Right lobe of liver (tissue), 6 donors: ENCODE data around the gene TIMM8A. TPM values are rescaled to one million over a fixed set of nuclear protein-coding genes. Genes with fewer than 3 reads are reported as not detected.
A peak's percentile ranks its signal among the peaks of the same experiment; 100 is the strongest.
"Not testable (repeated sequence)": the region's sequence is repeated elsewhere in the genome, so short reads cannot be mapped to it uniquely, and the experiment has no call there.

Experiments
- ATAC-seq, 4 donors: fragments of 200-7000 bp; cut with Tn5 transposase; one replicate each; pipeline ENCODE4 v1.9.1; 2020; ENCODE audit warnings: mild to moderate bottlenecking in 4 of 4, moderate library complexity in 4 of 4
- DNase-seq, 3 donors: peaks; one replicate each; pipeline ENCODE4 v3.0.0-alpha.2; 2020
- H3K27ac ChIP-seq, 3 donors: fragments of 200-600 bp; one replicate each; pipeline ENCODE4 v1.8.0; 2022
- H3K27me3 ChIP-seq, 2 donors: fragments of 200-600 bp; one replicate each; pipeline ENCODE4 v1.8.0; 2022
- H3K36me3 ChIP-seq, 4 donors: fragments of 200-600 bp; sonication (generic) in 1 of 4; one replicate each; pipeline versions ENCODE4 v1.5.1 to v1.8.0; 2017 to 2022; ENCODE audit warnings: control low read depth in 1 of 4
- H3K4me1 ChIP-seq, 4 donors: fragments of 200-600 bp; sonication (generic) in 1 of 4; one replicate each; pipeline versions ENCODE4 v1.5.1 to v1.8.0; 2017 to 2022; ENCODE audit warnings: control low read depth in 1 of 4
- H3K4me3 ChIP-seq, 3 donors: fragments of 200-600 bp; one replicate each; pipeline ENCODE4 v1.8.0; 2022
- H3K9me3 ChIP-seq, 4 donors: fragments of 200-600 bp; sonication (generic) in 1 of 4; one replicate each; pipeline versions ENCODE4 v1.5.1 to v1.8.0; 2017 to 2022; ENCODE audit warnings: control low read depth in 1 of 4
- CTCF ChIP-seq, 4 donors: fragments of 200-600 bp in 3 of 4; fragments of 450-650 bp in 1 of 4; IDR thresholded peaks; one replicate each; pipeline versions ENCODE4 v1.5.1 to v1.8.0; 2016 to 2022; ENCODE audit warnings: antibody characterized with exemption in 4 of 4, mild to moderate bottlenecking in 2 of 4
- POLR2A ChIP-seq: fragments of 450-650 bp; IDR thresholded peaks from one replicate; pipeline ENCODE4 v1.6.1; 2017; ENCODE audit warnings: antibody characterized with exemption, mild to moderate bottlenecking
- WGBS: methylation state at CpG from one replicate; pipeline ENCODE4 v1.1.6; 2018; ENCODE audit warnings: low coverage, low lambda C conversion rate; ENCODE audit not compliant: insufficient coverage; ENCODE audit errors: missing lambda C conversion rate; 5-methylcytosine and 5-hydroxymethylcytosine counted together
- intact Hi-C, 2 donors: fragments of 100-400 bp; cut with DNase I; formaldehyde crosslinking; loops; one replicate each; pipeline versions ENCODE4 v1.11.2 to v1.14.1; 2022
- small RNA-seq, 2 experiments: library from RNA; depleted of rRNA; stranded (forward); fragments of <200 nt; gene quantifications; one replicate each; pipeline ENCODE3, GENCODE V24; 2016
- total RNA-seq, 6 experiments: library from RNA; depleted of rRNA in 2 of 6; stranded (reverse); fragments of >200 nt in 2 of 6; fragmentation: NEBNext Ultra II Directional in 3 of 6; extraction: Animal tissue kit (Norgen Biotek cat#: 25700) in 3 of 6; gene quantifications; one replicate each; pipeline versions ENCODE4 v1.1.0 to v1.2.4, GENCODE V29; 2016 to 2023
- donor health status: DM: no; HTN: yes; CAD: no.
- donor health status: DM: no; HTN: no; CAD: no.
- donor health status: DM: no; HTN: no; CAD: no.
- donor health status: DM: no; HTN: yes; CAD: no.
- donor health status: DM: no; HTN: yes; CAD: no.

Gene TIMM8A
- total RNA-seq, 6 experiments from 2014 or later, result 8.6 to 23.9 (median 15.7) TPM

DNA sequence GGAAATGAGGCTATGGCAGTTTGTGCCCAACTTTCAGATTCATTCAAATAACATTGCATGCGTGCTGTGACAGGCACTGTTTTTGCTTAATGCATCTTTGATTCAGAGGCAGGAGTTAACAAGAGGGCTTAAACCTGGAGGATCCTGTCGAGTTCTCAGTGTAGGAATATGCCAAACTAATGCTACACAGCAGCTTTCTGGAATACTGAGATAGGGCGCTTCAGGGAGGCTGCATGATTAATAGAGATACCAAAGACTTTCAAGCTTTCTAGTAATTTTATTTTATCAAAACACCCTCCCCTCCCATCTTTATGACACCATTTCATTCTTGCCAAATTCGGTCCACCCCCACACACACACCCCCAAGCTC, 636 bp upstream of the TIMM8A start:
- peak overlapping the region; percentile 60 to 73 (median 71) for H3K4me3 ChIP-seq
- H3K27me3 ChIP-seq, result no peaks in the 10 kb centered on the region
- no peak for DNase-seq
- no peak overlapping the region for H3K27ac ChIP-seq
- peaks cover 0 to 7% (median under 1%) of the 10 kb centered on the region in 4 donors for H3K36me3 ChIP-seq
- ATAC-seq, result no peak
- no peaks in the 10 kb centered on the region for H3K4me1 ChIP-seq
- intact Hi-C loops, result no loop called here
- H3K9me3 ChIP-seq, result no peaks in the 10 kb centered on the region
- no peak for TF ChIP-seq CTCF (IDR thresholded peaks at IDR 0.05)
- no peak for TF ChIP-seq POLR2A
- 37% methylated on average over 3 of the region's 4 CpGs for WGBS

DNA sequence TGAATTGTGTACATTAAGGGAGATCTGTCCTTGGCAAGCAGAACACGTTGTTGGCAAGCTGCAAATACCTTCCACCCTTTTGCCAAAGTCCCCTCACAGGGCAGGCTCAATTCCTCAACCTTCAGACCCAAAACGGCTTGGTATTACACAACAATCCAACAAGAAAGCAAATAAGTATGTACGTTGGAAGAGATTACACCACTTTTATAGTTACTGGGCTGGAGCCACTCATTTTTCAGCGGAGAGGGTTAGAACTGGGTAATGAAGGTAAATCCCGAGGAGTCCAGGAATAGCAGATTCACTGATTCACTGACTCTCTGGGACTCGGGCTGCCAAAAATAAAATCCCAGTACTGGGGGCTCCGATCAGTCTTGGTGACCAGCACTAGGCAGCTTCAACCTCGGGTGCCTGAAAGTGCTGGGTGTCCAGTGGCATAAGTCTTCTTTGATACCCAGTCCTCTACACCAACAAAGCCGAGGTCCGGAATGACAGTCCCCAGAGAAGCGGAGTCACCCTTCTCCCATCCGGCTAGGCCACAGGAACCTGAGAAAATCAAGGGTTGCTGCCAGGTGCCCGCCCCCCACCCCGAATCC, 587 bp downstream of the TIMM8A start:
- no peaks in the 10 kb centered on the region for H3K27me3 ChIP-seq
- H3K9me3 ChIP-seq, result no peaks in the 10 kb centered on the region
- H3K27ac ChIP-seq, result peak overlapping the region in 2 of 3 donors; percentile 53 to 81
- intact Hi-C loops, result no loop called here
- peak in 1 of 3 donors; percentile 38 for DNase-seq
- no peak for TF ChIP-seq POLR2A
- WGBS, result 18% methylated on average over 9 of the region's 14 CpGs
- peaks cover 0 to 7% (median 2%) of the 10 kb centered on the region in 4 donors for H3K36me3 ChIP-seq
- ATAC-seq, result peak; percentile 34 to 78 (median 48)
- no peaks in the 10 kb centered on the region for H3K4me1 ChIP-seq
- peak overlapping the region; percentile 60 to 73 (median 71) for H3K4me3 ChIP-seq

DNA sequence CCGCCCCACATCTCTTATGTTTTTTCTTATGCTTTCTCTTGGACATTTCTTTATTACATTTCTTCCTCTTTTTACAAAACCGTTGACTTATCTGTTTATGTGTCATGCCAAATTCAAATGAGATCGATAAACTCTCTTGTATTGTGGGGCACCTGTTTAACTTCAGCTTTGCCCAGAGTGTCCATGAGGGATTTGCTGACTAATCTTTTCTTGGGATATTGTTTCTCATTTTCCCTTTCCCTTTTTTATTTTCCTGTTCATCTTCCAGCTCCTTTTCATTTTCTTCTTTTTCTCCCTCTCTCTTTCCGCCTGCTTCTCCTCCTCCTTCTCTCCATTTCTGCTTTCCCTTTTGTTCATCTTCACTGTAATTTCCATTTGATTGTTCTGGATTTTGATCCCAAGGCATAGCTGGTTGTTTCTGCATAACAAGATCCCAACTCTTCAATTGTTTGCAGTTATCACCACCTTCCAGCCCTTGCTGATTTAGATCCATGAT, 10.7 kb downstream of the TIMM8A start:
- Histone ChIP-seq H3K9me3 (no peaks in the 10 kb centered on the region), H3K4me1 (no peaks in the 10 kb centered on the region), H3K27me3 (no peaks in the 10 kb centered on the region), H3K27ac (no peak overlapping the region), H3K4me3 (no peak overlapping the region), H3K36me3 (no peaks in the 10 kb centered on the region)
- DNase-seq (no peak), ATAC-seq (no peak)
- TF ChIP-seq POLR2A, result no peak
- TF ChIP-seq CTCF (IDR thresholded peaks at IDR 0.05), result no peak
- intact Hi-C loops, result no loop called here
- 73% methylated on average over 4 of the region's 4 CpGs for WGBS

DNA sequence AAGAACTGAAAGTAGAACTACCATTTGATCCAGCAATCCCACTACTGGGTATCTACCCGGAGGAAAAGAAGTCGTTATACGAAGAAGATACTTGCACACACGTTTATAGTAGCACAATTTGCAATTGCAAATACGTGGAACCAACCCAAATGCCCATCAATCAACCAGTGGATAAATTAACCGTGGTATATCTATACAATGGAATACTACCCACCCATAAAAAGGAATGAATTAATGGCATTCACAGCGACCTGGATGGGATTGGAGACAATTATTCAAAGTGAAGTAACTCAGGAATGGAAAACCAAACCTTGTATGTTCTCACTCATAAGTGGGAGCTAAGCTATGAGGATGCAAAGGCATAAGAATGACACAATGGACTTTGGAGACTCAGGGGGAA, 14.2 kb downstream of the TIMM8A start:
- ATAC-seq, H3K9me3 ChIP-seq, H3K27ac ChIP-seq, DNase-seq, intact Hi-C loops, H3K4me3 ChIP-seq, H3K27me3 ChIP-seq, H3K4me1 ChIP-seq, H3K36me3 ChIP-seq: not testable (repeated sequence)
- WGBS, result 65% methylated on average over 7 of the region's 7 CpGs

DNA sequence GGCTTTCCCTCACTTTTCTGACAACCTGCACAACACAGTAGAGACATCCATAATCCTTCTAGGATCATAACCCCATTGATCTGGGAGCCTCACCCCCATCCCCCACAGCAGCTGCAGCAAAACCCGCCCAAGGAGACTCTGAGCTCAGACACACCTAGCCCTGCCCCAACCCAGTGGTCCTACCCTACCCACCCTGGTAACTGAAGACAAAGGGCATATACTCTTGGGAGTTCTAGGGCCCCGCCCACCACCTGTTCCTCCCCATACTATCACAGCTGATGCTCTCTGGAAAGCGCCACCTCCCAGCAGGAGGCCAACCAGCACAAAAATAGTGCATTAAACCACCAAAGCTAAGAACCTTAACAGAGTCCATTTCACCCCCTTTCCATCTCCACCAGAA, 21.9 kb downstream of the TIMM8A start:
- H3K27me3 ChIP-seq, intact Hi-C loops, H3K4me1 ChIP-seq, DNase-seq, ATAC-seq, H3K27ac ChIP-seq, H3K36me3 ChIP-seq, H3K9me3 ChIP-seq, H3K4me3 ChIP-seq: not testable (repeated sequence)
- WGBS, result no CpG with 5 or more reads among the region's 3 CpGs

DNA sequence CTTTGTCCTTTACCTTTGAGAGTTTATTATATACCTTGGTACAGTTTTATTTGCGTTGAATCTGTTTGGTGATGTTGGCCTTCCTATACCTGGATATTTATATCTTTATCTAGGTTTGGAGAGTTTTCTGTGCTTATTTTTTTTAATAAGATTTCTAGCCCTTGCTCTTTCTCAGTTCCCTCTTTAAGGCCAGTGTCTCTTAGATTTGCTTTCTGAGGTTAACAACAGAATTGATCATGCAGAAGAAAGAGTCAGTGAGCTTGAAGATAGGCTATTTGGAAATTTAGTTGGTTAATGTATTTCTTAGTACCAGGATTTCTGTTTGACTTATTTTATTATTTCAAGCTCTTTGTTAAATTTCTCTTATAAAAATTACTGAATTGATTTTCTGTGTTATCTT, 44.8 kb downstream of the TIMM8A start:
- TF ChIP-seq CTCF (IDR thresholded peaks at IDR 0.05) (no peak), POLR2A (no peak)
- ATAC-seq (no peak), DNase-seq (no peak)
- 64% methylated on average over 1 of the region's 1 CpG for WGBS
- H3K27me3 ChIP-seq, result no peaks in the 10 kb centered on the region
- no peaks in the 10 kb centered on the region for H3K36me3 ChIP-seq
- no peak overlapping the region for H3K4me3 ChIP-seq
- no peaks in the 10 kb centered on the region for H3K9me3 ChIP-seq
- H3K27ac ChIP-seq, result no peak overlapping the region
- intact Hi-C loops, result no loop called here
- H3K4me1 ChIP-seq, result no peaks in the 10 kb centered on the region

Small RNAs within 50 kb of the gene (small RNA-seq; reads per million reads assigned to genes)
- 0 reads per million in 2 experiments for gene RNU6-934P

Other genes with a start within 250 kb of the TIMM8A start
- not detected for gene DRP2, start 129.0 kb downstream of the TIMM8A start, total RNA-seq
- under 1 TPM in 2 of 6 experiments, not detected in 4; 0.09 to 0.31 TPM for gene TAF7L, start 57.4 kb downstream of the TIMM8A start, total RNA-seq
- gene BTK, start 37.4 kb upstream of the TIMM8A start, total RNA-seq, result 1 to 10 TPM; 1.1 to 4.7 (median 1.8) TPM
- 1,000 to 10,000 TPM in 1 of 6 experiments, 100 to 1,000 TPM in 1, 10 to 100 TPM in 4; 30.5 to 1,059 (median 46.3) TPM for gene RPL36A, start 42.3 kb upstream of the TIMM8A start, total RNA-seq
- 10 to 100 TPM in 4 of 6 experiments, 1 to 10 TPM in 2; 8.1 to 19.0 (median 15.0) TPM for gene GLA, start 59.2 kb upstream of the TIMM8A start, total RNA-seq
- 10 to 100 TPM; 19.5 to 38.2 (median 31.1) TPM for gene HNRNPH2, start 59.5 kb upstream of the TIMM8A start, total RNA-seq
- 1 to 10 TPM; 1.1 to 5.9 (median 2.9) TPM for gene ARMCX4, start 136.7 kb upstream of the TIMM8A start, total RNA-seq
- gene ARMCX1, start 201.8 kb upstream of the TIMM8A start, total RNA-seq, result 1 to 10 TPM; 1.1 to 2.7 (median 1.6) TPM